ENCODE data around the gene FRS2.
"Not testable (repeated sequence)": the region's sequence is repeated elsewhere in the genome, so short reads cannot be mapped to it uniquely, and the experiment has no call there.

The FRS2 gene, protein sequence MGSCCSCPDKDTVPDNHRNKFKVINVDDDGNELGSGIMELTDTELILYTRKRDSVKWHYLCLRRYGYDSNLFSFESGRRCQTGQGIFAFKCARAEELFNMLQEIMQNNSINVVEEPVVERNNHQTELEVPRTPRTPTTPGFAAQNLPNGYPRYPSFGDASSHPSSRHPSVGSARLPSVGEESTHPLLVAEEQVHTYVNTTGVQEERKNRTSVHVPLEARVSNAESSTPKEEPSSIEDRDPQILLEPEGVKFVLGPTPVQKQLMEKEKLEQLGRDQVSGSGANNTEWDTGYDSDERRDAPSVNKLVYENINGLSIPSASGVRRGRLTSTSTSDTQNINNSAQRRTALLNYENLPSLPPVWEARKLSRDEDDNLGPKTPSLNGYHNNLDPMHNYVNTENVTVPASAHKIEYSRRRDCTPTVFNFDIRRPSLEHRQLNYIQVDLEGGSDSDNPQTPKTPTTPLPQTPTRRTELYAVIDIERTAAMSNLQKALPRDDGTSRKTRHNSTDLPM
- total RNA-seq = 32.1 to 37.6 reads per million in 2 donors

DNA sequence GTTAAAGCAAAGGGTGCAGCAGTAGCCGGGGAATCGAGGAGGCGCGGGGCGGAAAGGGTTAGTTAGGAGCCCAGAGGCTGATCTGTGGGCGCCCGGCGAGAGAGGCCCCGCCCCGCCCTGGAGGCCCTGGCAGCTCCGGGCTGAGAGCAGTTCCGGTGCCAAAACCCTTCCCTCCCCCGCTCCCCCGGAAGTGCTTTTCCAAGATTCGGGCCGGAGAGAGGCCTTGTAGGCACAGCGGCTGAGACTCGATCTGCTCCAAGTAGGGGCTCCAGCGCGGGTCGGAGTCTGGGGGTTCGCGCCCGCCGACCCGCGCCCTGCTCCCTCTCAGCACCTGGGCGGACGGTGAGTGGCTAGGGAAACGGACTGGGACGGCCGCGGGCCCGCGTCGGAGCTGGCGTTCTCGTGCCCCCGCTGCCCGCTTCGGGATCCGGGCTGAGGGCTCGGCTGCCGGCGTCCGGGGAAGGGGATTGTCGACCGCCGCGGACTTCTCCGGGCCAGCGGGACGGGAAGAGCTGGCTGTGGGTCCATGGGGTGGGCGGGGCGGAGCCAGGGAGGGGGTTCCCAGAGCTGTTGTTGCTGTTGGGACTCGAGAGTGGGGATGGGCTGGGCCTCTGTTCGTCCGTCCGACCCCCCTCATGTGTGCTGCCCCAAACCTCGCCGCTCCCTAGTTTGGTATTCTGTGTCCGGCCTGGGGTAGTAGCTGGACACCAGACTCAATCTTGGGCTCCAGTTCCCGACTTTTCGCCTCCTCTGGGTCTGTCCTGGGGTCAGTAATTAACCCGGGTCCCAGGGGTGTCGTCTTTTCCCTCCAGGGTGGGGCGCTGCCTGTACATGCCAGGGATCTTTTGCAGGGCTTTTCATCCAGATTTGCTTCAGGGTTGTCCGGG lies at the start of gene FRS2:
FRS2 (plus strand) TSS at position 200 of the 887 bp plus-strand sequence. CDS start 98,643 bp downstream, outside the sequence.
- DNase-seq = peak; percentile 52

DNA sequence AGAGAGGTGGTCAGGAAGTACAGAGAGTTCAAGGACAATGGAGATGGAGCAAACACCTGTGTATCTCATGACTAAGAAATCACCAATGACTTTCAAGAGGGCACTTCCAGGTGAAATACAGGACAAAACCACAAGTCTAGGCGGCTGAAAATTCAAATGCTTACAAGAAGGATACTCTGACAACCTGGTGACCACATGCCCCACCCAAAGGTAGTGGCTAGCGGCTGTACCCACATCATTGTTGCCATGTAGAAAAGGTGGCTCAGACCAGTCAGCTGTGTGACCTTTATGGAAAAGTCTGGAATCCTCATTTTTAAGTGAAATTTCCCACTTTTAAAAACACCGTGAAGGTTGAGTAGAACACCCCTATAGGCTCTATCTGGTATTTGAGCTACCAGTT lies 48.6 kb upstream of the FRS2 start:
- no peak for DNase-seq

DNA sequence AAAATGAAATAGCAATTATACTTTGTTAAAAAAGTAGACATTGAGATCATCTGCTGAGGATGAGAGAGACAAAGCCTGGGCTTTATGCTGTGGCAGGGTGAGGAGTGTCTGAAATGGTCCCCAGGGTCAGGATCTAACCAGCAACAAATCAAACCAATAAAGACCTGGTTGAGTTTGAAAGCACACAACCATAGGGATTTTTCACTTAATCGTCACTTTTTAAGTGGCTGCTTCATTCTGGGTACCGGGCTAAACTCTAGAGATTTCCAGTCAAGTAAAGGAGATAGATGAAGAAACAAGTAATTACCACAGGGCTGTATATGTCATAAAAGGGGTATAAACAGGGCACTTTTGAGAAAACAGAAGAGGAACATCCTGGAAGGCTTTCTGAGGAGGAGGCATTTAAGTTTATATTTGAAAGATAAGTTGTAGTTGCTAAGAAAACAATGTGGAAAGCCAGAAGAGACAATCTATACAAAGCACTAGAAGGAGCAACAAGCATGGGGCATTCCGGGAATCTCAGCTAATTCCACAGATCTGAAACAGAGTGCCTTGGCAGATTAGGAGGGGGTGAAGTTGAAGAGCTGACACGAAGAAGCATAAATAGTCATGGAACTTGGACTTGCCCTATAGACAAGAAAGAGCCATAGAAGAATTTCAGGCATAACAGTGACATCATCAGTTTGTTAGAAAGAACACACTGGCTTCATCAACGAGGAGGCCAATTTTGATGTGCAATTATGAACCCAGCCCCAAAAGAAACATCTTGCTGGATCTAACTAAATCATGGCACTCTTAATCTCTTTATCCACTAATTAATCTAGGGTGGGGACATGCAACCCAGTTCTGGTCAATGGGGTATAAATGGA lies 46.9 kb upstream of the FRS2 start:
- DNase-seq = no peak

DNA sequence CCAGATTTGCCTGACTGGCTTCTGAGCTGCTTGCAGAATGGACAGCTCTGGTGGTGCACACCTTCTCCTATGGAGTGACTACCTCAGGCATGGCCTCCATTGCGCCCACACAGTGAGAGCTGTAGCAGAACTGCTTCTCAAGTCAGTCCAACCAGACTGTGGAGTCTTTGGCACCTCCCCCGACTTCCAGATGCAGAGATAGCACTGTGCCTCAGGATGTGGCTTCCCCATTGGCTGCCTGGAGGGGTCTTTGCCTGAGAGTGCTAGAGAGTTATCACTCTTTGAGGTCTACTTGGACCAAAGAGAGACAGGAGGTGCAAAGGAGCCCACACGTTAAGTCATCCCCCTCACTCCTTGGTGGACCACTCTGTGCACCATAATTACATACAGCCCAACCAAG lies 44.8 kb upstream of the FRS2 start:
- no peak for DNase-seq

DNA sequence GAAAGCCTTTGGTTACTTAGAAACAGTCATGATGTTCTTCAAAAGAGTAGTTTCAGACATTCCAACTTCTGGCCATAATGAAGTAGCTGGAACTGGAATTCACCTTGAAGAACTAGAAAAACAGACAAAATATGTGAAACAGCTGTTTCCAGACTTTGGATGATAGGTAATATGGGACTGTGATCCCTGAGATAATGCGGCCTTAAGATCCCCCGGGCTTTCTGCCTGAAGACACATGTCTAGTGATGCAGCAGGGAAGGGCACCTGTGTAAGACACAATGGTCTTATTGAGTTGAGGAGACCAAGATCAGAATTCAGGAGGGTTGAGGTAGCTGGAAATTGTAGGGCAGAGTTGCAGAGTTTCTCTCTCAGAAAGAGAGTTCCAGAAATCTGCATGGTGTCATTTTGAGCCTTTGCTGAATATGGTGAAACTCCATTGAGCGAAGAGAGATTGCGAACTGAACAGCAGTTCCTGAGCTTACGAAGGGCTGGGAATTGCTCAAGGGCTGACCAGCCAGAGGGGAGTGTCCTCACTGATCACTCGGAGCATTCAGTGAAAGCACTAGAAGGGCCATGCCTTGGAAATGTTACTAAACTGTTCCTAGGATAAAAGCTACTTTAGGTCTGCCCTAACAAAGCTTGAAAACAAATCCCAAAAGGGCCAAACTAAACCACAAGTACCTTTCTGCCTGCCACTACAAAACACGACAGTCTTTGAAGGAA lies 41.7 kb upstream of the FRS2 start:
- no peak for DNase-seq

DNA sequence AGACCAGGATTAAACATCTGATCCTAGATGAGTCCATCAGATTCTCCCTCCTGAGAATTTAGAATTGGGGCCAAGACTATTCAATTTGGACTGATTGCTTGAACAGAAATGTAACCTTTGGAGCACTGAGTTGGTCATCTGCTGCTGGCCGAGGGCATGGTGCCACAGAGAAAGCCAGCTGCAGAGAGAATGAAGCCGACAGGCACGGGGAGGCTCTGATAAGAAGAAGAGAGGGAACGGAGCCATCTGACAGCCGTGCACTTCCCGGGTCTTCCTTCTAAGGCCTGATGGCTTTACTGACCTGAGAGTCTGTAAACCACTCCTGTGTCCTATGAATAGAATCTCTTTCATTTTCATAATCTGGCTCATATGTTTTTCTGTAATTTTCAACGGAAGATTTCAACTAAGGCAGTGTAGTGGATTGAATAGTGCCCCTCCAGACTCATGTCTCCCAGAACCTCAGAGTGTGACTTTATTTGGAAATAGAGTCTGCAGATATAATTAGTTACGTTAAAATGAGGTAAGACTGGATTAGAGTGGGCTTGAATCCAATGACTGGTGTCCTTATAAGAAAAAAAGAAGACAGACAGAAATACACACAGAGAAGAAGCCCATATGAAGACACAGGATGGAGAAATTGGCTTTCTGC lies 39.1 kb upstream of the FRS2 start:
- DNase-seq = no peak

DNA sequence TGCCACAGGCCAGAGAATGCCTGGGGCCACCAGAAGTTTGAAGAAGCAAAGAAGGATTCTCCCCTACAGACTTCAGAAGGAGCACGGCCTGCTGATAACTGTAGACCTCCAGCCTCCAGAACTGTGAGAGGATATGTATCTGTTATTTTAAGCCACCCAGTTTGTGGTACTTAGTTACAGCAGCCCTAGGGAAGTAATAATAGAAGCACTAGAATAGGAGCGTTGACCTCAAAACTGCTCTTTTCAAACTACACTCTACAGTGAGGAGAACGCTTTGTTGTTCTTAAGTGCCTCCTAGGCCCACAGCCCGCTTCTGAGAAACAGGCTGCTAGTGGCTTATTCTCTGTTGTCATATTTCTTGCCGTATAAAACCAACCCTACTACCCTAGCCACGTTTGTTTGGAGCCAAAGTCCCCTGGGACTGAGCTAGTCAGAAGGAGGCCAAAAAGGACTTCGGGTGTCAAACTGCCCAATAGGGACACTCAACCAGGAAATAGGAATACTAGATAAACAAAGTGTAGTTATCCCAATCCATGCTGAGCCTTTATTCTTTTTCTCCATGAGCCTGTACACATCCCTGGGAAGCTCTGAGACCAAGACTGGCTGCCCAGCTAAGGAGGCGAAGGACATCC lies 38.5 kb upstream of the FRS2 start:
- DNase-seq = no peak

DNA sequence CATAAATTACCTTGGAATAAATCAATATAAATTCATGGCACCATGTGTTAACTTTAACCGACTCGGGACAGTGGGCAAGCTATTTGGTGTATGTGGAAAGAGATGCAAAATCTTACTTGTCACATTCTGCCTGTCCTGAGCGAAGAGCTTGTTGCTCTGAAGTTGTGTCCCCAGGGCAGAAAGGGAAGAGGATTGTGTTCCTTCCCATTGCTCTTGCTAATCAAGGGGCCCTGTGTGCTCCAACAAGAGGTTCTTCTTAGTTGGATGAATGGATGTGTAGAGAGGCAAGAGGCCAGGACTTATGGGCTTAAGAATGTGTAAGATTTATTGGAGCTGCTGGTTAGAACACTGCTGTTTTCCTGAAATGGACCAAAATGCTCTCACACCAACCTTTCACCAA lies 36.5 kb upstream of the FRS2 start:
- no peak for DNase-seq

DNA sequence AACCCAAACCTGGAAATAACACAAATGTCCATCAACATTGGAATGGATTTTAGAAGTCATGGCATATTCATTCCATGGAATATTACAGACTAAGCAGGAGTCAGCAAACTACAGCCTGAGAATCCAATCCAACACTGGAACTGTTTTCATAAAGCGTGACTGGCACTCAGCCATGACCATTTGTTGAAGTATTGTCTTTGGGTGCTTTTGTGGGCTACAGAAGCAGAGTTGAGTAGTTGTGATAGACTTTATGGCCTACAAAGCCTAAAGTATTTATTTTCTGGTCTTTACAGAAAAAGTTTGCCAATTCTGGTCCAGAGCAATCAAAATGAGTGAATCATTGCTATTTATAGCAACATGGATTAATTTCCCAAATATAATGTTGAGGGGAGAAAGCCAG lies 34.5 kb upstream of the FRS2 start:
- DNase-seq = no peak

DNA sequence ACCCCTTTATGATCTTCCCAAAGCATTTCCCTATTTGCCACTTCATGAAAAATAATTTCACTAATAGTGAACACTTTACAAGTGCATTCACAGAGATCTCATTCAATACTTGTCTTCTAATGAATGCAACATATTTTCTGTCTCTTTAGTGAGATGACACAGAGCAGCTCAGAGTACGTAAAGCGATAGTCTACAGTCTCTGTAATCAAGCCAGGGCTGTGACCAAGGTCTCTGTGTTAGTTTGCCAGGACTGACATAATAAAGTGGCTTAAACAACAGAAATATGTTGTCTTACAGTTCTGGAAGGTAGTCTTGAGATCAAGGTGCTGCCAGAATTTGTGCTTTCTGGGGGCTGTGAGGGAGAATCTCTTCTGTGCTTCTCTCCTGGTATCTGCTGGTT lies 33.1 kb upstream of the FRS2 start:
- no peak for DNase-seq

DNA sequence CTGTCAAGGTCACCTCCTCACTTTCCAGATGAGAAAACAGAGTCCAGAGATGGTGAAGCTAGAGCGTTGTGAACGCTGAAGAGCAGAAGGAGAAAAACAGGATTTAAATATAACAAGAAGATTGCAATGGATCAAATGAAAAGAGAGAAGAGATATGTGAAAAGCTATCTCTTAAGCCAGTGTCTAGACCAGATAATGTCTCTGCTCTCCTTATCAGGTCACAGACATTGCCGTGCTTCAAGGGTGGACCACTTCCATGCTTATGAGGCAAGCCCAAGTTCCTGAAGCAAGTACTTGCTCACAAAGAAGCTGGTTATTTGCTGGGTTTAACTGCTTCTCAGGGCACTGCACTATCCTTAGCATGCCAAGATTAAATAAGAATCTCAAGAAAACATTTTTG lies 31.6 kb upstream of the FRS2 start:
- no peak for DNase-seq

DNA sequence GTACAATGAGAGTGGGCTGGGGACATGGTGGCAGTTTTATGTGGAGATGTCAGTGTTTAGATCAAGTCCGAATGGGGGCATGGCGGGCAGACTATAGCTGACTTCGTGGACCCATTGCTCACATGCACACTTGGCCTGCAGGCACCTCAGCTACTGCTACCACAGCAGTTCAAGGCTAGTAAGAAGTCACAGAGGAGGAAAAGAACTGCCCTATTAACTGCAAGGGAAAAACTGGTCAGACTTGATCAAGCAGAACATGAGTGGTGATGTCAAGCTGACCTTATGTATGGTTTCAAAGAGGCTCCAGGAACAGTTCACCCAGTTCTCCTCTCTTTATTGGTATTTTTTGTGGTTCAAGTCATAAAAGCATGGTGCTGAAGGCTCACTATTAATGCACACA lies 30.2 kb upstream of the FRS2 start:
- no peak for DNase-seq

DNA sequence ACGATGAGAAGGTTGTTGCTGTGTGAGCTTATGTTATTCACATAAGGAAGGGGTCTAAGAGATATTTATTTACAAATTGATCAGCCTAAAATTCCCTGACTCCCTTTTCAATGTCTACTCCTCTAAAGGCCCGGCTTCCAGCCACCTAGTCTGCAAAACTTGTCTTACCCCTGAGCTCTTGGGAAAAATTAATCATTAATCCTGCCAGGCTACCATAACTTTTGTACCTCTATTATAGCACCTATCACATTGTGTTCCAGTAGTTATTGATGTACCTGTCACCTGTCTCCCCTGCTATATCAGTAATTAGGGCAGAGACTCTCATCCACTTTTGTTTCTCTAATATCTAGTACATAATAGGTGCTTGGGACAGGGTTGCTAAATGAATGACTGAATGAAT lies 29.3 kb upstream of the FRS2 start:
- no peak for DNase-seq

DNA sequence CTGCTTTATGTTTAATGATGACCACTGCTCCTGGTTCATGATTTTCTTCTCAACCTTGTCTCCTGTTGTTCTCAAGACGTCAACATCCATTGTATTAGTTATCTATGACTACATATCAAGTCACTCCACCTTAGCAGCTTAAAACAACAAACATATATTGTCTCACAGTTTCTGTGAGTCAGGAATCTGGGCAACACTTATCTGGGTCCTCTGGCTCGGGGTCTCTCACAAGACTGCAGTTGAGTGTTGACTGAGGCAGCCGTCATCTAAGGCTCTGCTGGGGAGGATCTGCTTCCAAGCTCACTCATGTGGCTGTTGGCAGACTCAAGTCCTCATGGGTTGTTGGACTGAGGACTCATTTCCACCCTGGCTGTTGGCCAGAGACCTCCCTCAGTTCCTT lies 27.3 kb upstream of the FRS2 start:
- DNase-seq = no peak

DNA sequence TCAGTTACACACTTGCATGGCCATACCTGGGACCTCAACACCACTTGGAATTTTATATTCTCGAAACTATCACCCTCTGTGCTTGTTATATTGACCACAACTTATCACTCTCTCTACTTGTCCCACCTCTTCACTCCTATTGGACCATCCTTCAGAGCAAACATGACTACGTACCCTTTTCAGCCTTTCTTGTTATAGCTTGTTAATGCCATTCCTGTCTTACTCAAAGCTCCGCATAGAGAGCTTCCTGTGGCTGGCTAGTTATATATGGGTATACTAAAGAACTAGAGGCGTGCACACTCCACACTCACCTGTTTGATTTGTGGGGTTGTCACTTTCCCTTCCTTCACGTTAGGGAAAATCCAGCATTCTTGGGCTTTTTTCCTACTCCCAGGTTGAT lies 26.3 kb upstream of the FRS2 start:
- no peak for DNase-seq

DNA sequence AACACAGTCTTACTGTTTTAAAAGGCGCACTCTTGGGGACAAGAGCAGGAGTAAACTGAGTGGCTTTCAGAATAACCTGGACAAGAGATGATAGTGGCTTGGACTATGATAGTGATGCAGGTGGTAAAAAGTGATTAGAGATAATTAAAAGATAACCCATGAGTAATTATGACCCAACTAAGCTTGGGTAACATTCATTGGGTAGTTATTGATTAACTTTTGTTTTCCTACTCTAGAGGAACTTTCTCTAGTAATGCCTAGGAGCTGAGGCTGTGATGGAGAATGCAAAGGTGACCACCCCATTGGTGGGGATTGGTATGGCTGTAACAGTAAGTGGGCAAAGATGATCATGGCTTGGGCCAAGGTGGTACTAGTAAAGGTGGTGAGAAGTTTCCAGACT lies 22.3 kb upstream of the FRS2 start:
- no peak for DNase-seq

DNA sequence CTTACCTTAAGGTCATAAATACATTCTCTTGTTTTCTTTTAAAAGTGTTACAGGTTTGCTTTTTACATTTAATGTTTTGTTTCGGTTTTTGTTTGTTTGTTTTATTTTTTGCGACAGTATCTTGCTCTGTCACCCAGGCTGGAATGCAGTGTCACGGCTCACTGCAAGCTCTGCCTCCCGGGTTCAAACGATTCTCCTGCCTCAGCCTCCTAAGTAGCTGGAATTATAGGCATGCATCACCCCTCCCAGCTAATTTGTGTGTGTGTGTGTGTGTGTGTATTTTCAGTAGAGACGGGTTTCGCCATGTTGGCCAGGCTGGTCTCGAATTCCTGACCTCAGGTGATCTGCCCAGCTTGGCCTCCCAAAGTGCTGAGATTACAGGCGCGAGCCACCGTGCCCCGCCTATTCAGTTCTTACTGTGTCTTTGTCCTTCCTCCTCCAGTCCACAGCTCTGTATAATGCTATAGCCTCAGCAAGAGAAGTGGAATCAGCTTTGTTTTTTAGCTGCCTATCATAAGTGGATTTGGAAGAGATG lies 17.5 kb upstream of the FRS2 start:
- not testable (repeated sequence) for DNase-seq

DNA sequence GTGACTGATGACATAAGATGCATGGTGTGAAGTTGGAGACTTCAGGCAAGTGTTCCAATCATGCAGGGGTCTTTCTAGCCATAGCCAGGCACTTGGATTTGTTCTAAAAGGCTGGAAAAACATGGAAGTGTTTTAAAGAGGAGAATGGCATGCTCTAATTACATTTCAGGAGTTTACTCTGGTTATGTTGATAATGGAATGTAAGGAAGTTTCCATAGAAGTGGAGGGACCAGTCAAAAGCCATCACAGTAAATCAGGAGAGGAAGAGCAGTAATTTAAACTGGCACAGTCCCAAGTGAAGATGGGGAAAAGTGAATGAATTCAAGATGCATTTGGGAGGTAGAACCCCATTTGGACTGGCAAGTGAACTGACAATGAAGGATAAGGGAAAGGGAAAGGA lies 13.9 kb upstream of the FRS2 start:
- no peak for DNase-seq

DNA sequence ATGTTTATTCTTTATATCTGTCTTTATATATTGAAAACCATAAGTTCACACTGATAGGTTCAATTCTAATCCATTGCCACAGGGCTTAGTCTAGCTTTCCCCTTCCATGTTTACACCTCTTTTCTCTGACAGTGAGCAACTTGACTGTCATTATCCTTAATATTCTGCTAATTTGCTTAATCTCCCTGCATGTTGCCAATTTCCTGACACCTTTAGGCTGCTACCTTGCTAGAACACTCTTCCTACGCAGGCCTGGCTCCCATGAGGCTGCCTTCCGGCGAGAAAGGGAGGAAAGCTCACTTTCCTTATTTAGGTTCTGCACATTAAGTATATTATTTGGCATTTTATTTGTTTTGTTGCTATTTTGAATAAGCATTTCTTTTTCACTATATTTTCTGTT lies 12.8 kb upstream of the FRS2 start:
- no peak for DNase-seq

DNA sequence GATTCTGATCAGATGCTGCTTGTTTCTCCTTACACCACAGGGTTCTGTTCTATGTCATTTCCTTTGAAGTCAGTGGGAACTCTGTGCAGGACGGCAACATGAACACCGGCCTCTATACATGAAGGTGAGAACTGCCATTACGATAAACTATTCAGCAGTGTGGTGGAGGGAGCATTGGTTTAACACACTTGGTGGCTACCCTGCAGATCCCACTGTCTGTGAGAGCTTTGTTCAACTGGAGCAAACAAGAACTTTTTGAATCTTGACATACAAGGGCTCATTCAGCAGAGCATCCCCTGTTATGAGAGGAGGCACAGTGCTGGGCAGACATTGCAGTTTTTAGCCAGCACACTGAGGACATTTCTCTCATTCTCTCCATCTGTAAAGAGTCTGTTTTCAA lies 10.7 kb upstream of the FRS2 start:
- no peak for DNase-seq

DNA sequence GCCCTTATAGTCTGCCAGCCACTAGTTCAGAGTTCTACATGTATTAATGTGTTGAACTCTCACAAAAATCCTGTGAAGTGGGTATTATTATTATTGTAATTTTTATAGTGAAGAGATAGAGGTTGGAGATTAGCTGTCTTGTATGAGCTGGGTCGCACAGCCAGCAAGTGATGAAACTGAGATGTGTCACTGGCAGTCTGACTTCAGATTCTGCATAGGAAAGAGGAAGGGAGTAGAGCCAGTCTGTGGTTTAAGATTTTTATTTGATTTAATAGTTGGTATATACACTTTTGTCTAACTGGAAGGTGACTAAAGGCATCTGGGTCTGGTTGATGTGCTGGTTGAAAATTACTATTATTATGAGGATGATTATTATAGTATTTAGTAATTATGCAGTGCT lies 5.8 kb upstream of the FRS2 start:
- DNase-seq = no peak
